ENCODE results near the gene RIPOR3.
A peak's percentile ranks its signal among the peaks of the same experiment; 100 is the strongest.

The RIPOR3 gene

DNA sequence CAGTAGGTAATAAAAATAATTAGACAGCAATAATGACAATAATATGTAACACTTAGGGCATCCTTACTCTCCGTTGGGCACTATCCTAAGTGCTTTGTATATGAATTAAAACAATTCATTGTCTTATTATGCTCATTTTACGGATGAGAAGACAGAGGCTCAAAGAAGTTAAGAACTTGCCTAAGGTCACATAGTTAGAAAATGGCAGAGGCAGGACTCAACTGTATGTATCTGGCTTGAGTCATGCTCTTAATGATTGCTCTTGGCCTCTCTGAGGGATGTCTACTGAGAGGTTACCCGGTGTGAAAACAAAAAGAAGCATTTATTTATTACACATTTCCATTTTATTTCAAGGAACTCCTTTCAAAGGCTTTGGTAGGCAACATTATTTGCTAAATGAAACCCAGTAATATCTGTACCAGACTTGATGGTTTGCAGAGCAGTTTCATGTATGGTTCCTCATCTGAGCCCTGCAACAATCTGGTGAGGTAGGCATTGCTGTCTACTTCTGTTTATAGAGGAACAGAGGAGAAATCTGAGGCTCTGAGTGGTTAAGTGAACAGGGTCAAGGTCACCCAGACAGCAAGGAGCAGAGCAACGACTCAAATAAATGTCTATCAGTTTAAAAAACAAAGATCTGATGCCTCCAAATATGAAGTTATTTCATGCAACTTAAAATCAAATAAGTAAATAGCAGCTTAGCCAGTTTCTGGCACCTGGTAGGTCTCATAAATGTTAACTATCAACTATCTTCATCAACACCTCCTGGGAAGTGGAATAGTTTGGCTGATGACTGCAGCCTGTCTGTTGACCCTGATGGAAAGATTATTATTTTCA is 35.8 kb upstream of the RIPOR3 start:
- peaks cover 36% of the 10 kb centered on the region for H3K4me1 ChIP-seq (ENCODE audit: control insufficient read depth, insufficient read depth, low read depth, low read length)
- H3K79me1 ChIP-seq (replicated peaks; ENCODE audit: low read length, poor library complexity, severe bottlenecking), result peaks cover 5% of the 10 kb centered on the region
- peak overlapping the region; percentile 92 for H2BK5ac ChIP-seq (ENCODE audit: low read depth, low read length, poor library complexity, severe bottlenecking)
- H2BK12ac ChIP-seq (ENCODE audit: low read length in 2 of 2), result no peak overlapping the region
- no peak overlapping the region for H3K23ac ChIP-seq (ENCODE audit: low read length in 2 of 2)
- no peak overlapping the region for H2AK5ac ChIP-seq (ENCODE audit: low read length, severe bottlenecking)
- H3K4me3 ChIP-seq (ENCODE audit: insufficient read depth in 1 of 2, low read depth in 1 of 2, low read length in 2 of 2), result peak overlapping the region in 1 of 2 experiments; percentile 50
- DNase-seq, result peak; percentile 29
- H4K8ac ChIP-seq (ENCODE audit: low read length), result no peak overlapping the region
- H3K9me3 ChIP-seq (ENCODE audit: control insufficient read depth, low read length), result no peaks in the 10 kb centered on the region
- H3K14ac ChIP-seq (ENCODE audit: low read length in 2 of 2), result no peak overlapping the region
- H3K27me3 ChIP-seq (ENCODE audit: control insufficient read depth in 1 of 2, insufficient read depth in 1 of 2, low read length in 2 of 2), result no peaks in the 10 kb centered on the region
- 100% methylated on average over 1 of the region's 4 CpGs for WGBS
- peak overlapping the region; percentile 99 for H3K27ac ChIP-seq (ENCODE audit: low read length, poor library complexity, severe bottlenecking)
- no peak overlapping the region for H4K91ac ChIP-seq (ENCODE audit: low read length)
- H3K4me2 ChIP-seq (ENCODE audit: low read length, poor library complexity, severe bottlenecking), result peak overlapping the region; percentile 67
- no peaks in the 10 kb centered on the region for H3K36me3 ChIP-seq (ENCODE audit: control insufficient read depth in 1 of 2, insufficient read depth in 2 of 2, low read depth in 1 of 2, low read length in 2 of 2)
- H3K9ac ChIP-seq (ENCODE audit: low read length), result peak overlapping the region; percentile 80
- H2AFZ ChIP-seq (ENCODE audit: low read depth, low read length), result no peak overlapping the region
- H3K4ac ChIP-seq (ENCODE audit: low read depth in 1 of 2, low read length in 2 of 2), result no peak overlapping the region
- H3K18ac ChIP-seq (ENCODE audit: low read depth in 1 of 2, low read length in 2 of 2), result no peak overlapping the region
- H2BK120ac ChIP-seq (ENCODE audit: low read depth, low read length), result no peak overlapping the region
- H2BK15ac ChIP-seq (ENCODE audit: low read depth, poor library complexity, severe bottlenecking), result no peak overlapping the region

DNA sequence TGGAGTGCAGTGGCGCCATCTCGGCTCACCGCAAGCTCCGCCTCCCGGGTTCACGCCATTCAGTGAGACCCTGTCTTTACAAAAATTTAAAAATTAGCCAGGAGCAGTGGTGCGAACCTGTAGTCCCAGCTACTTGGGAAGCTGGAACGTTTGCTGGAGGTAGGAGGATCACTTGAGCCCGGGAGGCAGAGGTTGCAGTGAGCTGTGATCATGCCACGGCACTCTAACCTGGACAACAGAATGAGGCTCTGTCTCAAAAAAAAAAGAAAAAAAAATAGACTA is 34.3 kb upstream of the RIPOR3 start:
- Histone ChIP-seq H3K27ac (ENCODE audit: low read length, poor library complexity, severe bottlenecking) (peak overlapping the region; percentile 89), H2AK5ac (ENCODE audit: low read length, severe bottlenecking) (peak overlapping the region; percentile 46), H4K8ac (ENCODE audit: low read length) (no peak overlapping the region), H2AFZ (ENCODE audit: low read depth, low read length) (no peak overlapping the region), H4K91ac (ENCODE audit: low read length) (no peak overlapping the region), H3K36me3 (ENCODE audit: control insufficient read depth in 1 of 2, insufficient read depth in 2 of 2, low read depth in 1 of 2, low read length in 2 of 2) (no peaks in the 10 kb centered on the region), H3K14ac (ENCODE audit: low read length in 2 of 2) (no peak overlapping the region), H3K4me1 (ENCODE audit: control insufficient read depth, insufficient read depth, low read depth, low read length) (peaks cover 40% of the 10 kb centered on the region), H3K18ac (ENCODE audit: low read depth in 1 of 2, low read length in 2 of 2) (peak overlapping the region; percentile 8 to 63), H2BK12ac (ENCODE audit: low read length in 2 of 2) (peak overlapping the region in 1 of 2 experiments; percentile 59), H3K27me3 (ENCODE audit: control insufficient read depth in 1 of 2, insufficient read depth in 1 of 2, low read length in 2 of 2) (no peaks in the 10 kb centered on the region), H2BK120ac (ENCODE audit: low read depth, low read length) (peak overlapping the region; percentile 50), H3K23ac (ENCODE audit: low read length in 2 of 2) (no peak overlapping the region), H3K9ac (ENCODE audit: low read length) (peak overlapping the region; percentile 66), H3K4ac (ENCODE audit: low read depth in 1 of 2, low read length in 2 of 2) (no peak overlapping the region), H2BK5ac (ENCODE audit: low read depth, low read length, poor library complexity, severe bottlenecking) (peak overlapping the region; percentile 83), H3K4me2 (ENCODE audit: low read length, poor library complexity, severe bottlenecking) (no peak overlapping the region), H3K4me3 (ENCODE audit: insufficient read depth in 1 of 2, low read depth in 1 of 2, low read length in 2 of 2) (no peak overlapping the region), H2BK15ac (ENCODE audit: low read depth, poor library complexity, severe bottlenecking) (no peak overlapping the region), H3K9me3 (ENCODE audit: control insufficient read depth, low read length) (no peaks in the 10 kb centered on the region), H3K79me1 (replicated peaks; ENCODE audit: low read length, poor library complexity, severe bottlenecking) (peaks cover 5% of the 10 kb centered on the region)
- no peak for DNase-seq
- 96% methylated on average over 9 of the region's 10 CpGs for WGBS

DNA sequence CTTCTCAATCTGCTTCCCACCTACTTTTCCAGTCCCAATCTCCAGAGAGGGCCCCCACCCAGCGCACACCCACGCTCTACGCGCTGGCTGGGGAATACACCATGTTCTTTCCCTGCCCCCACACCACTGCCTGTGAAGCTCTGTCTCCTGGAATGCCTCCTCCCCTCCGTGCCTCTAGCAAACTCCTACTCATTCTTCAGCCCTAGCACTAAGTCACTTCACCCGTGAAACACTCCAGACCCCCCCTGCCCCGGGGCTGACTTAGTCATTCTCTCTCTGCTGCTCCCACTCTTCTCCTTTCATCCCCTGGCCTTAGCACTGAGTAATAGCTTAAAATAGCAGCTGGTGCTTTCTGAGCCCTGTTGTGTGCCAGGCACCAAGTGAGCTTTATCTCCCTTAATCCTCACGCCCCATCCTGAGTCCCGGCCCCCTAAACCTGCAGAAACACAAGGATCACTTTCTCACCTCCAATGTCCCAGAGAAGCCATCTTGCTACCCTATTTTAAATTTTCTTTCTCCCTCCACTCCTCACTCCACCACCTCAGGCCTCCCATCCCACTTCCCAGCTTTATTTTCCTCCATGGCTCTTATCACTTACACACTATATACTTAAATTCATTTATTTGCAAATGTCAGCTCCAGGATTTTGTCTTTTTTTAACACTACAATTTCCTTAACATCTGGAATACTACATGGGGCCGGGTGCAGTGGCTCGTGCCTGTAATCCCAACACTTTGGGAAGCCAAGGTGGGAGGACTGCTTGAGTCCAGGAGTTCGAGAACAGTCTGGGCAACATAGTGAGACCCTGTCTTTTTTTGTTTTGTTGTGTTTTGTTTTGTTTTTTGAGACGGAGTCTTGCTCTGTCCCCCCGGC is 33.7 kb upstream of the RIPOR3 start:
- H2AK5ac ChIP-seq (ENCODE audit: low read length, severe bottlenecking), result peak overlapping the region; percentile 46
- H3K79me1 ChIP-seq (replicated peaks; ENCODE audit: low read length, poor library complexity, severe bottlenecking), result peaks cover 4% of the 10 kb centered on the region
- H3K27me3 ChIP-seq (ENCODE audit: control insufficient read depth in 1 of 2, insufficient read depth in 1 of 2, low read length in 2 of 2), result no peaks in the 10 kb centered on the region
- H3K36me3 ChIP-seq (ENCODE audit: control insufficient read depth in 1 of 2, insufficient read depth in 2 of 2, low read depth in 1 of 2, low read length in 2 of 2), result no peaks in the 10 kb centered on the region
- peak overlapping the region; percentile 32 for H3K4me2 ChIP-seq (ENCODE audit: low read length, poor library complexity, severe bottlenecking)
- H3K27ac ChIP-seq (ENCODE audit: low read length, poor library complexity, severe bottlenecking), result peak overlapping the region; percentile 89
- DNase-seq, result peak; percentile 99
- peak overlapping the region; percentile 50 for H2BK120ac ChIP-seq (ENCODE audit: low read depth, low read length)
- no peak overlapping the region for H2BK15ac ChIP-seq (ENCODE audit: low read depth, poor library complexity, severe bottlenecking)
- peak overlapping the region; percentile 83 for H2BK5ac ChIP-seq (ENCODE audit: low read depth, low read length, poor library complexity, severe bottlenecking)
- peak overlapping the region; percentile 59 to 99 for H2BK12ac ChIP-seq (ENCODE audit: low read length in 2 of 2)
- peak overlapping the region in 1 of 2 experiments; percentile 29 for H3K4me3 ChIP-seq (ENCODE audit: insufficient read depth in 1 of 2, low read depth in 1 of 2, low read length in 2 of 2)
- H3K4ac ChIP-seq (ENCODE audit: low read depth in 1 of 2, low read length in 2 of 2), result peak overlapping the region; percentile 83 to 94
- peak overlapping the region; percentile 79 for H4K8ac ChIP-seq (ENCODE audit: low read length)
- peak overlapping the region; percentile 48 to 71 for H3K18ac ChIP-seq (ENCODE audit: low read depth in 1 of 2, low read length in 2 of 2)
- no peak overlapping the region for H3K23ac ChIP-seq (ENCODE audit: low read length in 2 of 2)
- H2AFZ ChIP-seq (ENCODE audit: low read depth, low read length), result no peak overlapping the region
- no peak overlapping the region for H3K14ac ChIP-seq (ENCODE audit: low read length in 2 of 2)
- no peaks in the 10 kb centered on the region for H3K9me3 ChIP-seq (ENCODE audit: control insufficient read depth, low read length)
- WGBS, result 30% methylated on average over 14 of the region's 14 CpGs
- H3K4me1 ChIP-seq (ENCODE audit: control insufficient read depth, insufficient read depth, low read depth, low read length), result peaks cover 35% of the 10 kb centered on the region
- H3K9ac ChIP-seq (ENCODE audit: low read length), result peak overlapping the region; percentile 71
- peak overlapping the region; percentile 71 for H4K91ac ChIP-seq (ENCODE audit: low read length)

Data from mesenchymal stem cell (in vitro differentiated cells and primary cell).